HepG2 (cell line): Measurements from ENCODE around the gene GAL3ST2. TPM values are rescaled to one million over a fixed set of nuclear protein-coding genes. Genes with fewer than 3 reads are reported as not detected.

Source experiments
- BRCA1 ChIP-seq: sonication (generic); formaldehyde crosslinking; IDR thresholded peaks from 2 replicates; pipeline ENCODE4 v1.4.0; 2020; ENCODE audit warnings: missing genetic modification reagents
- HMGXB4 ChIP-seq, 2 experiments: sonication (generic) in 1 of 2; formaldehyde crosslinking in 1 of 2; IDR thresholded peaks; 2 replicates each; pipeline versions ENCODE4 v1.4.0 to v1.6.1; 2018 to 2020; ENCODE audit warnings: missing genetic modification reagents in 2 of 2, borderline replicate concordance in 1 of 2, low read depth in 1 of 2, mild to moderate bottlenecking in 1 of 2, missing biosample characterization in 1 of 2
- KLF12 ChIP-seq: sonication (generic); formaldehyde crosslinking; IDR thresholded peaks from 2 replicates; pipeline ENCODE4 v1.4.0; 2020; ENCODE audit warnings: missing genetic modification reagents, borderline replicate concordance
- NONO ChIP-seq, 2 experiments: fragments of 450-650 bp in 1 of 2; sonication (generic) in 1 of 2; formaldehyde crosslinking in 1 of 2; IDR thresholded peaks in 1 of 2; conservative IDR thresholded peaks in 1 of 2; 2 replicates each; pipeline versions ENCODE4 v1.6.1 to v1.8.0; 2017 to 2022; ENCODE audit warnings: mild to moderate bottlenecking in 1 of 2, missing genetic modification reagents in 1 of 2, moderate library complexity in 1 of 2
- SKI ChIP-seq: fragments of 450-650 bp; IDR thresholded peaks from one replicate; pipeline ENCODE4 v1.6.1; 2018; ENCODE audit warnings: mild to moderate bottlenecking; ENCODE audit not compliant: partially characterized antibody
- SNAPC4 ChIP-seq: sonication (generic); formaldehyde crosslinking; IDR thresholded peaks from 2 replicates; pipeline ENCODE4 v1.4.0; 2020; ENCODE audit warnings: mild to moderate bottlenecking, missing genetic modification reagents
- SP4 ChIP-seq: sonication (generic); formaldehyde crosslinking; IDR thresholded peaks from 2 replicates; pipeline ENCODE4 v1.8.1; 2023; ENCODE audit warnings: mild to moderate bottlenecking, missing genetic modification reagents
- SRY ChIP-seq: sonication (generic); formaldehyde crosslinking; IDR thresholded peaks from 2 replicates; pipeline ENCODE4 v1.8.0; 2022; ENCODE audit warnings: mild to moderate bottlenecking, missing genetic modification reagents
- ZBTB1 ChIP-seq: sonication (generic); formaldehyde crosslinking; IDR thresholded peaks from 2 replicates; pipeline ENCODE4 v1.4.0; 2020; ENCODE audit warnings: missing genetic modification reagents, borderline replicate concordance
- ZNF142 ChIP-seq: sonication (generic); formaldehyde crosslinking; IDR thresholded peaks from 2 replicates; pipeline ENCODE4 v1.4.0; 2020; ENCODE audit warnings: missing genetic modification reagents
- ZNF570 ChIP-seq: sonication (generic); formaldehyde crosslinking; IDR thresholded peaks from 2 replicates; pipeline ENCODE4 v1.4.0; 2020; ENCODE audit warnings: mild to moderate bottlenecking, missing genetic modification reagents, borderline replicate concordance
- polyA plus RNA-seq, 8 experiments: library from polyadenylated mRNA; depleted of rRNA in 3 of 8; stranded (reverse) in 7 of 8; unstranded in 1 of 8; fragments of >200 nt; fragmentation: Illumina TruSeq in 4 of 8; extraction: Trizol in 4 of 8; gene quantifications; 2 replicates each; pipeline versions ENCODE4 v1.2.1 to v1.2.3, GENCODE V29; 2011 to 2016; ENCODE audit warnings: low read depth in 4 of 8, missing spikeins in 1 of 8, mixed read lengths in 1 of 8; ENCODE audit not compliant: insufficient read depth in 1 of 8
- total RNA-seq, 5 experiments: library from RNA; depleted of rRNA; stranded (reverse); fragments of >200 nt; fragmentation: Illumina TruSeq; extraction: Trizol; gene quantifications; 2 replicates each; pipeline ENCODE4 v1.2.3, GENCODE V29; 2016; ENCODE audit warnings: low read depth in 1 of 5
- TF ChIP-seq, protein P1 (sequence below): sonication (generic); formaldehyde crosslinking; IDR thresholded peaks from 2 replicates; pipeline ENCODE4 v1.8.0; 2022; ENCODE audit warnings: mild to moderate bottlenecking, missing genetic modification reagents, borderline replicate concordance

The GAL3ST2 gene
- total and polyA plus RNA-seq, 2 of the 13 experiments (the other 11 are each of a cell fraction or from before 2014, with no cell fraction given): 0.17 to 0.20 TPM

DNA sequence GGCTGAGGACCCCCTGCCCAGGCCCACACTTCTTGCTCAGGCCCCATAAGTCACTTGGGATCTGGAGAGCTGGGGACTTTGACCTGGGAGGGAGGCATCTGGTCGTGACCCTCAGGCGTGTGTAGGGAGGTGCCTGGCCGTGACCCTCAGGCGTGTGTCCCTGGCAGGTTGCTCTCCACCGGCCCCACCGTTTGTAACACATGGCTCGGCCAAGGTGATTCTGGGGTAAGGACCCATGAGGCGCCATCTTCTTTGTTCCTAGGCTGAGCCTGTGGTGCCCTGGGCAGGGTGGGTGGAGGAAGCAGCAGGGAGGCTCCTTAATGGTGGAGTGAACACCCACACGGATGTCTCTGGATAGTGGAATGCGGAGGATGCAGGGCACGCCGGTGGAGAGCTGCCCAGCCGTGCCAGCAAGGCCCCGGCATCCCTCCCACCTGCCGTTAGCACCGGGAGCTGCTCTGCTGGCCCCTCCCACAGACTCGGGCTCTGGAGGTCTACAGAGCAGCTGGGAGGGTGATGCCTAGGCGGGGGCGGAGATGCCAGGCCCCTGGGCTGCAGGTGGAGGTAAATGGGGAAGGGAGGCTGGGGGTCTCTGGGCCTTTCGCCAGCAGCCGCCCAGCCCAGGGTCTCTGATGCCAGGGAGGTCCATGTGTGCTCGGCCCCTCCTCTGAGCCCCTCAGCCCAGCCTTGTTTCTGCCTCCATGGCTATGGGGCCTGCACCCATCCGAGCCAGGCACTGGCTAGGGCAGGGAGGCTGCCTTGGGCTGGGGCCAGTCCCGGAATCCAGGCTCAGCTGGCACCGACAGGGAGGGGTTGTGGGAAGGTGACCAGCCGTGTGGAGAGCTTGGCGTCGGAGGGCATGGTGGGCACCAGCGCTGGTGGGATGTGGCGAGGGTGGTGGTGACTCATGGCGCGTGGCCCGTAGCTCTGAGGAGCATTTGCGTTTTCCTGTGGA is 1.1 kb upstream of the GAL3ST2 start (continued):
- TF ChIP-seq HMGXB4 (CRISPR knock-in tag; IDR thresholded peaks at IDR 0.05; ENCODE audit: borderline replicate concordance in 1 of 2, low read depth in 1 of 2): no peak
- no peak for TF ChIP-seq BRCA1
- no peak for TF ChIP-seq SRY (CRISPR knock-in tag)
- TF ChIP-seq ZNF570 (CRISPR knock-in tag): no peak
- no peak for TF ChIP-seq ZNF142 (CRISPR knock-in tag)
- no peak for TF ChIP-seq ZBTB1 (CRISPR knock-in tag)
- no peak for TF ChIP-seq NONO (IDR thresholded peaks at IDR 0.05)
- TF ChIP-seq NONO (CRISPR knock-in tag; conservative IDR thresholded peaks at IDR 0.05): peak; percentile 70; the same call in 1 of the 2 replicates
- no peak for TF ChIP-seq SNAPC4 (CRISPR knock-in tag)
- peak; percentile 68 for TF ChIP-seq SP4 (CRISPR knock-in tag)
- TF ChIP-seq SKI: no peak
- no peak for TF ChIP-seq KLF12 (CRISPR knock-in tag)
- TF ChIP-seq, protein P1, sequence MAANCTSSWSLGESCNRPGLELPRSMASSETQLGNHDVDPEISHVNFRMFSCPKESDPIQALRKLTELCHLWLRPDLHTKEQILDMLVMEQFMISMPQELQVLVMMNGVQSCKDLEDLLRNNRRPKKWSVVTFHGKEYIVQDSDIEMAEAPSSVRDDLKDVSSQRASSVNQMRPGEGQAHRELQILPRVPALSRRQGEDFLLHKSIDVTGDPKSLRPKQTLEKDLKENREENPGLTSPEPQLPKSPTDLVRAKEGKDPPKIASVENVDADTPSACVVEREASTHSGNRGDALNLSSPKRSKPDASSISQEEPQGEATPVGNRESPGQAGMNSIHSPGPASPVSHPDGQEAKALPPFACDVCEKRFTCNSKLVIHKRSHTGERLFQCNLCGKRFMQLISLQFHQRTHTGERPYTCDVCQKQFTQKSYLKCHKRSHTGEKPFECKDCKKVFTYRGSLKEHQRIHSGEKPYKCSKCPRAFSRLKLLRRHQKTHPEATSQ (CRISPR knock-in tag): no peak
